Left hindlimb (tissue), 1 donor: ENCODE results near the gene ATP6V0E2.
"Not testable (repeated sequence)": the region's sequence is repeated elsewhere in the genome, so short reads cannot be mapped to it uniquely, and the experiment has no call there.

ENCODE experiments used
- DNase-seq: peaks from one replicate; pipeline ENCODE4 v3.0.0-alpha.2; 2018

Gene ATP6V0E2

GRCh38 chr7:149880638-149881311, 7.0 kb downstream of the ATP6V0E2 start:
- peak; percentile 34 for DNase-seq

DNA sequence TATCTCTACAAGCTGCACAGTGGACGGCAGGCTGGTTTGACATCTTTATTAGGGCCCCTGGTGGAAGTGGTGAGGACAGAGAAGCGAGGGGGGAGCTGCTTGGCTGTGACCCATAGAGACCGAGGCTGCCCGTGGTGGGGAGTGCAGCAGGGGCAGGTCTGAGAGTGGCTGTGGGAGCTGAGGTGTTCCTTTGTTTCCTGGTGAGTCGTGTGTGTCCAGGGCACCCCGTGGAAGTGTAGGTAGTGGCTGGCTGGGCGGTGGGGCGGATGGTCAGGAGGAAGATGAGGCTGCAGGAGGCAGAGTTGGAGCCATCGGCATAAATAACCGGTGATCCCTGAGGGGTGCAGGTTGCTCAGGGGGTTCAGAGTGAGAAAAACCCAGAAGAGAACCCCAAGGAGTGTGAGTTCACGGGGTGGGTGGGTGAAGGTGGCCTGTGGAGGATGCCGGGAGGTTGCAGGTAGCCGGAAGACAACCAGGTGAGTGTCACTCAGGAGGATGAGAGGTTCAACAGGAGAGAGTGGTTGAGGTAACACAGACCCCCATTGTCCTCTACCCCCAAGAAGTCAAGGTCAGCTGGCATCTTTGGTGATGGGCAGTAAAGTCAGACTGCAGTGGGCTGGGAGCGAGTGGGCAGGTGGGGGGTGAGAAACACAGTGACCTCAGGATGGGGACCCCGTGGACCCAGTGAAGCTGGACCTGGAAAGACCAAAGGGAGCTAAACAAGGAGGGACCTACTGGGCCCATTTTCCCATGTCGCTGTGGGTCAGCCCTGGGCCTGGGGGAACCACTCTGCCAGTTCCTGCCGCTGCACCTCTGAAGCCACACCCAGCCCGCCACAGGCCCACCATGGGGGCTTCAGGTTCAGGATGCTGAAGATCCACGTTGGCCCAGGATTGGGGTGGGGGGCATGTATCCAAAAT, 7.8 kb downstream of the ATP6V0E2 start:
- DNase-seq = no peak

GRCh38 chr7:149882248-149883047, 8.7 kb downstream of the ATP6V0E2 start:
- peak; percentile 21 for DNase-seq

GRCh38 chr7:149883048-149883438, 9.3 kb downstream of the ATP6V0E2 start:
- DNase-seq = peak; percentile 13

DNA sequence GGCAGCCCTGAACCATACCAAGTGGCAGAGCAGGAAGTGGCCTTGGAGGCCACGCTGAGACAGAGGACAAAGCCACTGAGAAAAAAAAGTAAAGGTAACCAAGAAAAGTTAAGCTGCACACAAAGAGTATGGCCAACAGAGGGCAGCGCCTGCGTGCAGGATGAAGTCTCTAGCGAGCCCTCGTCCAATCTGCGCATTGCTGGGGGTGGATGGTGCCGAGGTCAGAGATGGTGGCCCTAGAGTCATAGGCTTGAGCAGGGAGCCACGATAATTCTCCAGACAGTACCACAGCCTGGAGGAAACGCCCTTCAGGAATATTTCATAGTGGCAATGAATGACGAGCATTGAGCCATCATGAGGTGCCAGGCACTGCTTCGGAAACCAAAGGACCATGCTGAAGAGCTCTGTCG, 9.7 kb downstream of the ATP6V0E2 start:
- DNase-seq = no peak

DNA sequence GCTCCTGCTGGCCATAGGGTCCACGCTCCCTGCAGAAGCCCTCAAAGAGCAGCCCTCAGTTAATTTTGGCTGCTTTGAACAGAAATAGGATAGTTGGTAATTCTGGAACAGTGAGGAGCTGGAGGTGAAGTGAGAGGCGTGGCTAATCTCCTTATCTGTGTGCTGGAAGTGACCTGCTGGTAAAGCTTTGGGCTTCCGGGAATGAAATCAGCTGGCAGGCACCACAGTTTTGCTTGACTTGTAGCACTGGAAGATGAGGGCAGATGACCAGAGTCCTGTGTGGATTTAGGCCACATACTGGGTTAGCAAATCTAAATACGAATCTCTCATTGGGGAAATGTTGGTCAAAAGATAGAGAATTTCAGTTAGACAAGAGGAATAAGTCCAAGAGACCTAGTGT, 10.2 kb downstream of the ATP6V0E2 start:
- DNase-seq = no peak

DNA sequence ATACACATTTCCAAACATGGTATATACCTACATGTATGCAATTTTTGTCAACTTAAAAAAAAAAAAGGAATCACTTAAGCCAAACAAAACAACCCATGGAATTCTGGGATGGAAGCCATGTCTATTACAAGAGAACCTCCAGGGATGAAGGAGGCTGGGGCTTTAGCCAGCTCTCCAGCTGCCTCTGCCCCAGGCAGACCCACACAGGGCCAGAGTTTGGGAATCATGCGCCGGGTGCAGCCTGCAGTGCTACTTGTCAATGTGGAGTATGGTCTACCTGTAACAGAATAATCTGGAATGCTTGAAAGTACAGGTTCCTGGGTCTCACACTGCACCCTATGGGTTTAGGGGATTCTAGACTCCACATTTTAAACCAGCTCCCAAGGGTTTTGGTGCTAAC, 10.8 kb downstream of the ATP6V0E2 start:
- DNase-seq = peak; percentile 26

DNA sequence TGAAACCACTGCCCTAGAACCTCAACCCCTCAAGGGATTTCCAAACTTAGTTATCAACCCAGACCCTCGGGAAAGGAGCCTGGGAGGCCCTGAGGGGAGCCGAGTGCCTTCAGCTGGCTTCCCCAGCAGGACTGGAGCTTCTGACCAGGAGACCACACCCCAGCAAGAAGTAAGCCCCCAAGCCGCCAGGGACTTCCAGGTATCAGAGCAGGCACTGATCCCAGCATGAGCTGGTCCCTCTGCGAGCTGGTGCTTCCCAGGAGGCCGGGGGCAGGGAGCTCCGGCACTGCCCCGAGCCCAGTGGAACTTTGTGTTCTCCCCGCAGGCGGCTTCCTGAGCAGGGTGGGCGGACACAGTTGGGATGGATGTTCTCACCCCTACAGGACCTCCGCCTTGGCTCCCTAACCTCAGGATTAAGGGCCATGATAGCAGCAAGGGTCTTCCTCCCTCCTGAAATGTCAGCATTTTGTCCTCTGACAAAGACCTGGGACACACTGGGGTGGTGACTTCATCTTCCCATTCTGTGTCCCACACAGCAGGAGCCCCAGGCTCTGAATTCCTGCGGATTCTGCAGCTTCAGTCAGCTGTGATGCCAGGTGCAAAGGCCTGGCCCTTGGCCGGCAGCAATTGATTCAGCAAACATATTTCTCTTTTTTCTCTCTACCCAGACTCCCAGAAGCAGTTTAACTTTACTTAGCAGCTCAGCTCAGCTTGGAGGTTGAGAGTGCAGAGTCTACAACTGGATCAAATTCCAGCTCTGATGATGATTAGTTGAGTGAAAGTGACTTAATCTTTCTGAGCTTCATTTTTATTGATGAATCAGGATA, 11.6 kb downstream of the ATP6V0E2 start:
- DNase-seq = peak; percentile 55

- no peak for DNase-seq
Observed at GRCh38 chr7:149886018-149886415, 12.2 kb downstream of the ATP6V0E2 start.

DNA sequence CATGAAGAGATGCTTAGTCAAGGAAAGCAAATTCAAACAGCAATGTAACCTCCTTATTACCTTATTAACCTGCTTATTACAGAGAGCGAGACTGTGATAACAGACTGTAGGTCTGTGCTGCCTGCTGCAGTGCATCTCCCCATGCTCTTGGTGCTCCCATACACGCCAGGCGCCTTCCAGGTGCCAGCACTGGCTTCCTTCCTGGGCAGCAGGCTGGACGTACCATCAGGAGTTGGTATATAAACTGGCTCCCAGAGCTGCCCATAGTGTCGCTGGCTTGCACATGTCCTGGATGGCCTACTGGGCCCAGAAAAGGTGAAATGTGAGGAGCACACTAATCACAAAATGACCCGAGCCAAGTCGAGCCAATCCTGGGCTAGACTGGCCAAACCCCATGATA, 13.5 kb downstream of the ATP6V0E2 start:
- DNase-seq = no peak

GRCh38 chr7:149890715-149891114, 16.9 kb downstream of the ATP6V0E2 start:
- not testable (repeated sequence) for DNase-seq

GRCh38 chr7:149894957-149895356, 21.2 kb downstream of the ATP6V0E2 start:
- not testable (repeated sequence) for DNase-seq

GRCh38 chr7:149907776-149908376, 34.1 kb downstream of the ATP6V0E2 start:
- not testable (repeated sequence) for DNase-seq

DNA sequence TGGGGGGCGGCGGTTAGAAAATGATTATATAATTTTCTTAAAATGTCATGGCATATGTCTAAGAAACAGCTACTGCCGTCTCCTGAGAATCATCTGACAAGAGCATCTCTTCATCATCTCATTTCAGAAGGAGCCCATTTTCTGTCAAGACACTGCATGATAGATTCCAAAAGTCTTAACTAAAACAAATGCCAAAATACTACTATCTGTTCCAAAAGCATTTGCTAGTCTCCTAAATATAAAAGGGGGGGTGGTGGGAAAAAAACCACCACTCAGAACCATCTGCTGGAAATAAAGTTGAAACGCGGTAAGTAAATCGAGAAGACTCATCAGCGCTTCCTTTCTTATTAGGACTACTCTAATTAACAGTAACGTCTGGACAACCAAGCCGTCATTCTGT, 36.5 kb downstream of the ATP6V0E2 start:
- not testable (repeated sequence) for DNase-seq

DNA sequence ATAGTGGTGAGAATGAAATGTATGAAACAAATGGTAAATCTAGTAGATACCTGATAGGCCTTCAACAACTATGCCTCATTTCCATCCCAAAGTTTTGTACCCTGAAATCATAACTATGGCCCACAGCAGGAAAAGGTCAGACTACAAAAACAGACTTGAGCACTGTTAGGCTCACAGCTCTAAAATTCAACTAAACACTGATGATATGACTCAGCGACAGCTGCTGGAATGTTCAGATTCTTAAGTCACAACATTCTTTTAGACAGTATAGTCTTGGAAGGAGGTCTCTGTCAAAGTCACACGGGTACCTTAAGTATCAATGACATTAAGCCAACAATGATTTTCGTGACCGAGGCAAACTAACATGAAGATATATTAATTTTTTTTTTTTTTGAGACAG, 38.4 kb downstream of the ATP6V0E2 start:
- not testable (repeated sequence) for DNase-seq

GRCh38 chr7:149926414-149926813, 52.6 kb downstream of the ATP6V0E2 start:
- not testable (repeated sequence) for DNase-seq
